ENCODE results near the gene KLK6.

The KLK6 gene

DNA sequence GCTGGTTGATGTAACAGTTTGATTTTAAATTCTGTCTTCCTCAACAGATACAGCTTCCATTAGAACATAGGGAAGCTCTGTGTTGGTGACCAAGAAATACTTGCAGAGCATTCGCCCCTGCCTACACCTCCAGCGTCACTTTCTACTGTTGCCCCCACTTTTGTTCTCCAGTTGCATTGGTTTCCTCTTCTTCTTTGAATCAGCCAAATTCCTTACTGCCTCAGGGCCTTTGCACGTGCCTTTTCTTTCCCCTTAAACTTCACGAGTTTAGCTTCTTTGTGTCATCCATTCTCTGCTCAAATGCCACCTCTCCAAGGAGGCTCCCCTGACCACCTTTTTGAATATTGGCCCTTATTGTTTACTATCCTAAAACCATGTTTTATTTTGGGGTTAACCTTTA lies 22.3 kb downstream of the KLK6 start:
- DNase-seq: no peak

DNA sequence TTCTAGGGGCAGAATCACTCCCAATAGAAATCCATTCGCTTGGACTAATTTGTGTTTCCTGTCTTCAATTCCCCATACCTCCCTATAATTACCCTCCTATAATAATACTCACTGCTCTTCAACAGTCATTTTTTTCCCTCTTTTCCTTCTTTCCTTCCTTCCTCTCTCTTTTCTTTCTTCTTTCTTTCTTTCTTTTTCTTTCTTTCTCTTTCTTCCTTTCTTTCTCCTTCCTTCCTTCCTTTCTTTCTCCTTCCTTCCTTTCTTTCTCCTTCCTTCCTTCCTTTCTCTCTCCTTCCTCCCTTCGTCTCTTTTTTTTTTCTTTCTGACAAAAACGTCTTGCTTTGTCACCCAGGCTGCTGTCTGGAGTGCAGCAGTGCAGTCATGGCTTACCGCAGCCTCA lies 24.6 kb downstream of the KLK6 start:
- DNase-seq: no peak

DNA sequence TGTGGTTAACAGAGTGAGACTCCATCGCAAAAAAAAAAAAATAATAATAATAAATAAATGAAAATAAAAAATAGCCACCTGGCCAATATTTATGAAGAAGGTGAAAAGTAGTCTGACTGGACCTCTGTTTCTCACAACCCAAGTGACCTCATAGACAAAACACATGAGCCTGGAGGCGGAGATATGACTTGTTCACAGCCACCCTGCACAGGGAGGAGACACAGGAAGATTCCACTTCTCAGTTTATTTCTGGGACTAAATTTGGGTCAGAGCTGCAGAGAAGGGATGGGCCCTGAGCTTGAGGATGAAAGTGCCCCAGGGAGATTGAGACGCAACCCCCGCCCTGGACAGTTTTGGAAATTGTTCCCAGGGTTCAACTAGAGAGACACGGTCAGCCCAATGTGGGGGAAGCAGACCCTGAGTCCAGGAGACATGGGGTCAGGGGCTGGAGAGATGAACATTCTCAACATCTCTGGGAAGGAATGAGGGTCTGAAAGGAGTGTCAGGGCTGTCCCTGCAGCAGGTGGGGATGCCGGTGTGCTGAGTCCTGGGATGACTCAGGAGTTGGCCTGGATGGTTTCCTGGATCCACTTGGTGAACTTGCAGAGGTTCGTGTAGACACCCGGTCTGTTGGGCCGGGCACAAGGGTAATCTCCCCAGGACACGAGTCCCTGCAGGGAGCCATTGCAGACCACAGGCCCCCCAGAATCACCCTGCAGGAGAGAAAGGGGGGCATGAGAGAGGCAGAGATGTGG lies 26.1 kb downstream of the KLK6 start:
- DNase-seq: no peak

DNA sequence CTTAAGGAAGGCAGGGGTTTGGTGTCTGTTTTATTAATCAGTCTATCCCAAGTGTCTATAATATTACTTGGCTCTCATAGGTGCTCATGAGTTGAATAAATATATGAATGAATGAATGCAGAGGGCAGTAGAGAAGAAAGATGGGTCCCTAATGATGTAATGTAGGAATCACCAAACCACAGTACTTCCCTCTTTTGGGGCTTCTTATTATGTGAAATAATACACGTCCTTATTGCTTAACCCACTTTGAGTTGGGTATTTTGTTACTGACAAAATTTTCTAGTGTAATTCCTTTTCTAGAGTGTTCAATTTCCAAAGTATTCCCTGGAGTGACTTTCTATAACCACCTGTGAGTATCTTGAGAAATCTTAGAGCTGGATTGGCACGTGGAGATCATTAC lies 29.8 kb downstream of the KLK6 start:
- DNase-seq: no peak

DNA sequence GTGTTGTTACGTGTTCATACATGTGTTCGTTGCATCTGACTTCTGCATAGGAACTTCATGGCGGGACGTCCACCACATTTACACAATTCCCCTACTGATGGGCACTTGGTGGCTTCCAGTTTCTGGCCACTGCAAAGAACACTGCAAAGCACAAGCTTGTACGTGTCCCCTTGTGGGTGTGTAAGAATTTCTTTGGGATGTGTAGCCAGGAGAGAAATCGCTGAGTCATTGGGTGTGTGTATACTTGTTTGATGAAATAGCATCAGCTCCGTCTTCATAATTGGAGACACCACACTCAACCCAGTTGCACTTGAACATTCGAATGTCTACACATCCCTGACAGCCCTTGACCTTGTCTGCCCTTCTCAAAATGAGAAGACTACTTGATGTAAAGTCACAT lies 35.8 kb downstream of the KLK6 start:
- no peak for DNase-seq

DNA sequence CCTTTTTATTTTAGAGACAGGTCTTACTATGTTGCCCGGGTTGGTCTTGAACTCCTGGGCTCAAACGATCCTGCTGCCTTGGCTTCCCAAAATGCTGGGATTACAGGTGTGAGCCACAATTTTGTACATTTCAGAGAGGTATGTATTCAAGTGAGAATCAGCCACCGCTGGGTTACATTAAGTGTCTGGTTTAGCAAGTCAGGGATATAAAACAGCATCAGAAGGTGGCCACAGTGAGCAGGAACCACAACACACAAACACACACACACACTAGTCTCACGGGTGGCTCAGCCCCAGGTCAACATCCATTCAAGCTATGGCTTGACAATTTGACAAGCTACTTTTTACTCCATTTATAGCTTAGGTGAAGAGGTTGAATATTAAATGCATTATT lies 36.7 kb downstream of the KLK6 start:
- no peak for DNase-seq

DNA sequence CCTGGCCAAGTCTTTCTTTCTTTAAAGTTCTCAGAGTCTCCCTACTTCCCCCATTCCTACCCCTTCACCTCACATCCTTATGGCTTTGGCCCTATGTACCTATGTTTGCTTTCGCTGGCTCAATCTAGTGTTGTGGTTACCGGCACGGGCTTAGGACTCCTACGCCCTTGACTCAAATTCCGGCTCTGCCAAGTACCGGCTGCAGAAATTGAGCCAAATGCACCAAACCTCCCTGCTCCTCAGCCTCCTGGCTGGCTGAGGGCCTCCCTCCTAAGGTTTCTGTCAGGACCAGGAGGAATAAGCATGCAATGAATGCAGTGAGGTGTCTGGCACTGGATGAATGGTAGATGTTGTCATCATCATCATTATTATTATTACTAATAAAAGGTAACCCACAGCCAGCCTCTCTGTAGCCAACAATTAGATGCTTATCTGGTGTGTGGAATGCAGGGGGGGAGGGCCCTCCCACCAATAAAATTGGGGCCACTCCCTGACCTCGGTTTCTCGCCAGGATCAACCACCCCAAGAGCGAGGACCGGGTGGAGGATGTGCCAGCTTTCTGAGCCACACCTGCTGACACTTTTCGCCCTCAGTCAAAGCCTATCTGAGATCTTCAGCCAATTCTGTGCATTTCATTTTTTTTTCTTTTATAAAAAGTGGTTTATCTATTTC lies 37.2 kb downstream of the KLK6 start:
- no peak for DNase-seq

DNA sequence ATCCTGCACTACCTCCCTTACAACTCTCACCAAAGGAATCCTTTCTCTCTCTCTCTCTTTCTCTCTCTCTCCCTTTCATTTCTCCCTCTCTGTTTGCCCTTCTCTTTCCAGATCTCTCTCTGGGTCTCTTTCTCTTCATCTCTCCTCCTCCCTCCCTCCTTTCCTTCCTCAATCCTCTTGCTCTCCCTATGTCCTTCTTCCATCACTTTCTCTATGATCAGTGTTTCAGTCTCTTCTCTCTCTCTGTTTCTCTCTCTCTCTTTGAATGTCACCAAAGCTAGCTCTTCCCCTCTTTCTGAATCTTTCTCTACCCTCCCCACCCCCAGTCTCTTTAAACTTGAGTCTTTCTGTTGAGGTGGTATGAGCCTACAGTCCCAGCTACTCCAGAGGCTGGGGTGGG lies 38.4 kb downstream of the KLK6 start:
- DNase-seq: no peak

DNA sequence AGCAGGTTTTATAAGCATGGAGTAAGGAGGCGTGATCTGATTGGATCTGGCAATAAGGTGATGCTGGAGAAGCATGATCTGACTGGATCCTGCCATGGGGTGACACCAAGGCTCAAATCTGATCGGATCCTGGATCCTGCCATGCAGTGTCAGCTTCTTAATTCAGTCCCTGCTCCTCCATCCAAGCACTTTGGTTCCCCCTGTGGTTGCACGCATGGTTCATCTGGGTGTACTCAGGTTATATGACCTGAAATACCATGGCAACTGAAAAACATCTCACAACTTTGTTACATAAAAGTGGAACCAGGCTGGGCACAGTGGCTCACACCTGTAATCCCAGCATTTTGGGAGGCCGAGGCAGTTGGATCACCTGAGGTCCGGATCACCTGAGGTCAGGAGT lies 40.6 kb downstream of the KLK6 start:
- DNase-seq: no peak

DNA sequence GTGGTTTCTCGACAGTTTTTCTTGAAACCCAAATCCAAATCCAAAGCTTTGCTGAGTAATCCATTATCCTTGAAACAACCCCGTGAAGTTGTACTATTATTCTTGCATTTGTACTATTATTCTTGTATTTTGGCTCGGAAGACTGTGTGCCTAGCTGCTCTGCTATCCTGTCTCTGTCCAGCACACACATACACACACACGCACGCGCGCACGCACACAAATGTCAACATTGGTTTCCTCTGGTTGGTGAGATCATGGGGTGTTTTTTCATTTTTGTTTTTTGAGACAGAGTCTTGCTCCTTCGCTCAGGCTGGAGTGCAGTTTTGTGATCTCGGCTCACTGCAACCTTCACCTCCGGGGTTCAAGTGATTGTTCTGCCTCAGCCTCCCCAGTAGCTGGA lies 43.2 kb downstream of the KLK6 start:
- DNase-seq: no peak

DNA sequence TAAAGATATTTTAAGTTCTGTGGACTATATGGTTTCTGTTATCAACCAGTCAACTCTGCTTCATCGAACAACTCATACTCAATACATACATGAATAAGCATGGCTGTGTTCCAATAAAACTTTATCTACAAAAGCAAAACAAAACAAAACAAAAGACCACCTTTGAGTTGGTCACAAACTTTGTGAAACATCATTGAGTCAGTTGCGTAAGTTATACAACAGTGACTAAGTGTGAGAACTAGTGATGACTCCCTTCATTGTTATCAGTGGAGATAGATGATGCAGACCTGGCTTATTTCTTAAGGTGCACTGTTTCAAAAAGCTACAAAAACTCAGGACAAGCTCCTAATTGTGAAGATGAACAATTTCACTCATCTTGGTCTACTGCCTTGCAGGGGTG lies 43.7 kb downstream of the KLK6 start:
- no peak for DNase-seq

DNA sequence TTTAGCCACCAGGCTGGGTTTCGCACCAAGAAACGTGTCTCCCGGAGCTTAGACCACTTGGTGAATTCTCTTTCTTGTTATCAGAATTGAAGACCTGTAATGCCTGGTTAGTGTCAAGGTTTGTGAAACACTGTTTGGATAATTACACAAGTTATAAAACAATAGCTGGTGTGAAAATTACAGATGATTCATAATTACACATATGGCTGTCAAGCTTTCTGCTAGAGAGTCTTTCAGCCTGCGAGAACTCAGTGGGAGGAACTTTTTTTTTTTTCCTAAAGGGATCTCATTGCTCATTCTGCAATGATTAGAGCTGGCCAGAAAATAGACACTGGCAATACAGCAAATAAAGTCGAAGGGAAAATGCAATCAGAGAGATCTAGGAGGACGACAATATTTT lies 44.8 kb downstream of the KLK6 start:
- DNase-seq: no peak

DNA sequence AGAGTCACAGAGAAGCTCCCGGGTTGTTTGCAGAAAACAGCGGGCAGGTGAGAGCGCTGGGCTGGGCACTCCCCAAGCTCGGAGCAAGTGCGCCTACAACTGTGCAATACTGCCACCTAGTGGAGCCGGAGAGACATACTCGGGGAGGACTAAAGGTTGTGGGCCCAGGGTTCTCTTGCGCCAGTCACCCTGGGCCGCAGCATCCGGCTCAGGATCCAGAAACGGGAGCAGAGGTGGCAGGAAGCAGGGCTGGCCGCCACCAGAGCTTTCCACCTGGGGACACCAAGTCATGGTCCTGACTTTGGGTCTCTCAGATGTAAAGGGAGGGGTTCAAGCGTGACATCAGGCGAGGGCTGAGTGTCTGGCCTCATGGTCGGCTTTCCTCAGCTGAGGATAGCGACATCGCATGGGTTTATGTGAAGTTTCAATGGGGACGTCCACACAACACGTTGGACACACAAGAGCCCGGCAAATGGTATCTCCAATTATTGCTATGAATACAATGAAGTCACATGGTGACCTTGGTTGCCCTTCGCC lies 47.0 kb downstream of the KLK6 start:
- DNase-seq: peak; percentile 81

DNA sequence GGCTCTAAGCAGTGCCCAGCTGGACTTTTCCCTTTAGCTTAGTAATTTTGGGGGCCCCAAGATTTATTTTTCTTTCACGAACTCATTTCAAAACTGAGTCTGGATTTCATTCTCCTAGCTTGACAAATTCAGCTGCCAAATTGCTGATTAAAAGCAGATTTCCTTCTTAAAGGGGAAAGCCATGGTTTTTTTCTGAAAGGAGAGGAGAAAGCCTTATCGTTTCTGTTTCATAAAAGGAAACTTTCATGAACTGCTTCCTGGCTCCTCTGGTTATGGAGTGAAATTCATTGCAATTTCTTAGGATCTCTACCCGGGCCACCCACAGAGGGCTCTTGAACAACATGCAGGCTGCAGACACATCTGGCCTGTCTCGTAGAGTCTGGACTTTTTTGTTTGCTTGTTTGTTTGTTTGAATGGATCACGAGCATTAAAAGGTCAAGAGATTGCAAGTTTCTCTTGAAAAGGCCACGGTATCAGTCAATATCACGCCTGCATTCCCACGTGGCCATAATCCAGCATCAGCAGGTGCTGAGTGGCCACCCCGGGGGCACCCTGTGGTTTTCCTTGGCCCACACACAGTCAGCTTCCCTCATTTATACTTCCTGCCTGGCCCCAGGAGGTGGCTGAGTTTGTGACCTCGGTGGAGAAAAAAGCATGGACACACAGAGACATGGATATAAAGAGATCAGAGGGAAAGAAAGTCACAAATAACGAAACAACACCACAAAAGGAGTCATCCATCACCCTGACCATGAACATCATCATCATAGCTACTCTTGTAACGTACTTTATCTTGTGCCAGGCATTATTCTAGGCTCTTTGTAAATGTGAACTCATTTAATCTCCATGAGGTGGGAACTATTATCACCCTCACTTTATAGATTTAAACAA lies 47.7 kb downstream of the KLK6 start:
- no peak for DNase-seq

DNA sequence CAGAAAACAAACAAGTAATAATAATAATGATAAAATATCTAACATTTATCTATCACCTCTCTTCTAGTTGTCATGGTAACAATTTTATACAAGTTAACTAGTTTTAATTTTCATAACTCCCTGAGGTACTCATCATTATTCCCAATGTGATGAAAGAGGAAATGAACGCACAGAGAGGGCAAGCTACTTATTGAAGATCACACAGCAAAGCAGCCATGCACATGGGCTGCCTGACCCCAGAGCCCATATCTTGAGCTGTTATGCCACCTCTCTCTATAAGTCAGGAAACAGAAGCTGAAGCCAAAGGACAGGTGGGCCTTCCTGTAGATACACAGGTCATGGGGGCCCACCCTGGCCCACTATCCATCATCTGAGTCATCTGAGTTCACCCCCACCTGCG lies 53.3 kb downstream of the KLK6 start:
- DNase-seq: no peak

DNA sequence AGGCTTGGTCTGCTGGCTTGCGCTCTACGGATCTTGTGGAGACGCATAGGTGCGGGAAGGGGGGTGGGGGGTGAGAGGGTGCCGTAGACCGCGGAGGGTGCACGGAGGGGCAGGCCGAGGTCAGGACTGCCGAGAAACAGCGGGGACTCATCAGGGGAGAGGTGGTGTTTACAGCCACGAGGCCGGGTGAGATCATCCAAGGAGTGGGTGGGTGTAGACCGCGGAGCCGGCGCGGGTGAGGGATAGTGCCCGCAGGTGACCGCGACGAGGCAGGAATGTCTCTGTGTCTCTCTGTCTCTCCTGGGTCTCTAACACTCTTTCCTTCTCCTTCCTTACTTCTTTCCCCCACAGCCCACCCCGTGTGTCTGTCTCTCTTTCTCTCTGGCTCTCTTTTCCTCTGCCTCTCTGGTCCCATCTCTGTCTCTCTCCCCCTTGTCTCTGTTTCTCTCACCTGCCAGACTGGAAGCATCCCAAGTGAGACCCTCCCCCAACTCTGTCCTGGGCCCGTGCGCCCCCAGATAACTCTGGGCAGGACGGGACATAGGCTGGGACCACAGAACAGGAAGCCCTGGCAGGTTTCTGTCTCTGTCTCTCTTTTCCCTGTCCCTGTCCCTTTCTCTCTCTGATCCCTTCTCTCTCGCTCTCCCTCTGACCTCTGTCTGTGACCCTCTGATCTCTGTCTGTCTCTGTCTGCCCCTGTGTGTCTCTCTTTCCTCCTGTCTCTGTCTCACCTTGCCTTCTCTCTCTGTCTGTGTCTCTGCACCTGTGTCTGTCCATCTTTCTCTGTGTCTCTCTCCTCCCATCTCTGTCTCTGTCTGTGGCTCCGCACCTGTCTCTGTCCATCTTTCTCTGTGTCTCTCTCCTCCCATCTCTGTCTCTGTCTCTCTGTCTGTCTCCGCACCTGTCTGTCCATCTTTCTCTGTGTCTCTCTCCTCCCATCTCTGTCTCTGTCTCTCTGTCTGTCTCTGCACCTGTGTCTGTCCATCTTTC lies 56.4 kb downstream of the KLK6 start:
- no peak for DNase-seq

DNA sequence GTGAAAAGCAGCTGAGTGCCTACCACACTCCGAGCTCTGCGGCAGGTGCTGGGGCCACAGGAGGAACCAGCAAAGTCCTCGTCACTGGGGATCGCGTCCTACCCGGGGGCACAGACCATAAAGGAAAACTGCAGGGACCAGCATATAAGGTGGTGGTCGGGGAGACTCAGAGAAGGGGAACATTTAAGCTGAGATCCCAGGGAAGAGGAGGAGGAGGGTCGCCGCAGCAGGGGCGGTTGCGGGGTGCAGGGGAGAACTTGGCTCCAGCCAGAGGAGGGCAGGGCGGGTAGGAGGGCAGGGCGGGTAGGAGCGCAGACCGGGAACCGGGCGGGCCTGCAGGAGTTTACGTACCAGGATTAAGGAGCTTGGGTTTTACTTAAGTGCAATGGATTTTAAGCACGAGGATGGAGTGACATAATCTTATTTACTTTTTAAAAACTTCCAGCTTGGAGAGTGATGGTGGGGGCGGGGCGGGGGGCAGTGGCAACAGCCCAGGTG lies 57.2 kb downstream of the KLK6 start:
- no peak for DNase-seq

DNA sequence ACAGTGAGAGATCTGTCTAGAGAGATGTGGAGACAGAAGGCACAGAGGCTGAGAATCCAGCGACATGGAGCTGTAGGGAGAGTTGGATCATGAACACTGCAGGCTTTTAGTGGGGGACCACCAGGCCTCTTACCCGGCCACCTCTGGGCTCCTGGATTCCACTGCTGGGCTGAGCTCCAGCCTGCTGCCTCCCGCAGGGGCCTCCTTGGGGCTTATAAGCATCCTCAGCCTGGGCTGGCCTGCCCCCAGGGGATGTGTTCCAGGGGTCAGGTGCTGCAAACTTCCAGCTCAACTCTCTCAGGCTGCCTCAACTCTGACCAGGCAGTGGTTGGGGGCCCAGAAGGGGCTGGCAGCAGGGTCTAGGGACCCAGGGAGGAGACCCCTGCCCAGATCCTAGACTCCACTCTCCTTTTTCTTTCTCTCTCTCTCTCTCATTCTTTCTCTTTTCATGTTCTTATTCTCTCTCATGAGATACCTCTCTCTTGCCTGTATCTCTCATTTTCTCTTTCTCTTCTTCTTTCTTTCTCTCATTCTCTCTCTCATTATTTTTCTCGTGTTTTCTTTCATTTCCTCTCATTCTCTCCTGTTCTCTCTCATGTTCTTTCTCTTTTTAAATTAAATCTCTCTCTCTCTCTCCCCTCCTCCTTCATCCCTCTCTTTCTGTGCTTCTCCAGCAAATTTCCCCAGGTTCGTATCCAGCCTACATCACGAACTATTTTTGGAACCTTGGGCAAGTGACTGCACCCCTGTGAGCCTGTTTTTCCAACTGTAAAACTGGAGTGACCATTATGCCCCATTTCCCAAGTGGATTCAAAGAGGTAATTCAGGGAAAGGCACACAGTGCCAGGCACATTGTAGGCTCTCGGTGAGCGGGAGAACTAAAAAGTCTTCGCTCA lies 57.9 kb downstream of the KLK6 start, which contains the start of gene KLK4:
Gene KLK4, minus strand, starts transcription at position 190 of the 896 bp plus-strand sequence. CDS start 657 bp downstream, outside the sequence.
- DNase-seq: no peak

DNA sequence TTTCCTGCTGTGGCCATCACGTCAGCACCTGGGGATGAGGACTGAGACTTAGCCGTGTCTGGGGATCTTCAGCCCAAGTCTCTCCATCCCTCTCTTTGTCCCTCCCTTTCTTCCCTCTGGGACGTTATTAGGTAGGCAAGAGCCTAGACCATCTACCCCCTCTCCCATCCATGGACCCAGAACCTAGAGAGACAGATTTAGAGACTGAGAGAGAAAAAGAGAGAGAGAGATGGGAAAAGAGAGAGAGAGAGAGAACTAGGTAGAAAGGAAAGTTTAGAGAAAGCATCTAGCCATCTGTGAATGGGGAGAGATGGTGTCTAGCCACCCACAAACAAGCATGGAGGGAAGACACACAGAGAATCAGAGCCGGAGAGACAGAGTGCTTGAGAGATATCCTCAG lies 58.7 kb downstream of the KLK6 start:
- DNase-seq: no peak

DNA sequence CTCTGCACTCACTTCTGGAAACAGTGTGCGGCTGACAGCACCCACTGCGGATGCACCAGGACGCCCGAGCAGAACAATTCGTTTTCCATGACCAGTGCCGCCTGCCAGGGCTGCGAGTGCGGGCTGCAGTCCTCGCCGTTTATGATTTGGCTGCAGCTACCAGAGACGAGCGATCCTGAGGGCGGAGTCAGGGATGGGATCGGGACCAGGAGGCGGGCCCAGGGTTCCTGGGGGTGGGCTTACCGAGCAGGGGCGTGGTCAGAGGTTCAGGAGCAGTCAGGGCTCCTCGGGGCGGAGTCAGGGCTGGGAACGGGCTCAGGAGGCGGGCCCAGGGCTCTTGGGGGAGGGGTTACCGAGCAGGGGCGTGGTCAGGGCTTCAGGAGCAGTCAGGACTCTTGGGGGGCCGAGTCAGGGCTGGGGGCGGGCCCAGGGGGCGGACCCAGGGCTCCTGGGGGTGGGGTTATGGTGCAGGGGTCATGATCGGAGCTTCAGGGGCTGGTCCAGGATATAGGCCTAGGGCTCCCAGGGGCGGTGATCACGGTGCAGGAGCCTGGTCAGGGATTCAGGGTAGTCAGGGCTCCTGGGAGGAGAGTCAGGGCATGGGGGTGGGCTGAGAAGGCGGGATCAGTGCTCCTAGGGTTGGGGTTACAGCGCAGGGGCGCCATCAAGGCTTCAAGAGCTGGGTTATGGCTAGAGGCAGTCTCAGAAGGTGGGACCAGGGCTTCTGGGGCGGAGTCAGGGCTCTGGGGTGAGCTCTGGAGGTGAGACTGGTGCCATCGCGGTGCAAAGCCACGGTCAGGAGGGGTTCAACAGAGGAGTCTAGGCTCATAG lies 59.9 kb downstream of the KLK6 start:
- DNase-seq: peak; percentile 45
